ENCODE data around the gene NOTCH4. TPM values are rescaled to one million over a fixed set of nuclear protein-coding genes. Genes with fewer than 3 reads are reported as not detected.

Gene NOTCH4
- total and polyA plus RNA-seq, 9 of the 15 experiments (the other 6 are each of a cell fraction or from before 2014, with no cell fraction given), result 0.24 to 4.3 (median 1.7) TPM

DNA sequence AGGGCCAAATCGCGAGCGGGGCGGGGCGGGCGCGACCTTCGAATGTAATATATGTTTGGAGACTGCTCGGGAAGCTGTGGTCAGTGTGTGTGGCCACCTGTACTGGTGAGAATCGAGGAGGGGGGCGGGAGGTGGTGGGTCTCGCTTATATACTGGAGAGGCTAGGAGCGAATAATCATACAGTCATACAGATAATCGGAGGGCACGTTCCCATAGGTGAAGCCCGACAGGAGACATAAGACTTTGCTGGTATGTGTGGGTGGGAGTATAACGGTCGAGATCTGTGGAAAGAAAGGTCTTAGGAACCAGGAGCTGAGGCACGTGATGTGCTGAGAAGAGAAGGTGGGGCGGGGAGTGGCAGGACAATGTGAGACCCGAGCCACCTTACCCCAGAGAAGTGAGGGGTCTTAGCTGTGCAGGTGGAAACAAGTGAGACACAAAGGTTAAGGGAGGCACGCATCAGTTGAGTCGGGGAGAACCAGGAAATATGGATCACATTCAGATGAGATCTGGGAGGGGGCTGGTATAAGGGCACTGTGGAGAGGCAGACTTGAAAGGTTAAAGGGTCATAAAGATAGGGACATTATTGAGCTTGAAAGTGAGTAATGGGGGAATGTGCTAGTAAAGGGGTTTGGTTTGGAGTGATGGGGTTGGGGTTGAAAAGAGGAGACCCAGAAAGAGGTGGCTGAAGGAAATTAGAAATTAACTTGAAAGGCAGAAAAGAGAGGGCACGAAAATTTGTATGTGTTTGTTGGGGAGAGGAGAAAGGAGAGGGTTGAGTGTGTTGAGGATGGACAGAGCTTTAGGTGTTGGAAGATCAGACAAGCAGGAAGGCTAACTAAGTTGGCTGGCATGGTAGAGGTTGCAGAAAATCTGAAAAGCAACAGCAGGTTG lies 45.1 kb downstream of the NOTCH4 start (continued):
- TF ChIP-seq ZBTB11 (CRISPR knock-in tag; IDR thresholded peaks at IDR 0.05) (no peak), MCM2 (IDR thresholded peaks at IDR 0.05; ENCODE audit: low read depth) (no peak), PHTF2 (CRISPR knock-in tag; IDR thresholded peaks at IDR 0.05) (0 out of 2 replicates have a peak, but pooled peaks have one; percentile 28), NFRKB (IDR thresholded peaks at IDR 0.05; ENCODE audit: low read depth) (peak; percentile 61), CC2D1A (IDR thresholded peaks at IDR 0.05) (0 out of 2 replicates have a peak, but pooled peaks have one; percentile 32), ZNF347 (CRISPR knock-in tag; IDR thresholded peaks at IDR 0.05; ENCODE audit: low read depth) (no peak), MAX (CRISPR knock-in tag; IDR thresholded peaks at IDR 0.05) (no peak), TAF1 (IDR thresholded peaks at IDR 0.05; ENCODE audit: control insufficient read depth, extremely low read depth, insufficient read depth, low read length, severe bottlenecking) (peak; percentile 2), MCM5 (IDR thresholded peaks at IDR 0.05; ENCODE audit: low read depth) (no peak)

All from K562 (cell line).